Gastroesophageal sphincter (tissue), 3 donors: ENCODE measurements around the gene PCBD2.

ENCODE experiments used
- CTCF ChIP-seq, 4 experiments: fragments of 200-600 bp in 2 of 4; fragments of 450-650 bp in 2 of 4; sonication (generic) in 1 of 4; IDR thresholded peaks; one replicate each; pipeline ENCODE4 v1.5.1; 2017 to 2019; ENCODE audit warnings: antibody characterized with exemption in 4 of 4, mild to moderate bottlenecking in 2 of 4, moderate library complexity in 2 of 4
- POLR2A ChIP-seq, 2 donors: fragments of 450-650 bp; IDR thresholded peaks; one replicate each; pipeline ENCODE4 v1.6.1; 2017; ENCODE audit warnings: antibody characterized with exemption in 2 of 2, mild to moderate bottlenecking in 2 of 2, moderate library complexity in 1 of 2
- POLR2AphosphoS5 ChIP-seq: sonication (generic); formaldehyde crosslinking; IDR thresholded peaks from one replicate; pipeline ENCODE4 v1.6.1; 2017; ENCODE audit warnings: antibody characterized with exemption

DNA sequence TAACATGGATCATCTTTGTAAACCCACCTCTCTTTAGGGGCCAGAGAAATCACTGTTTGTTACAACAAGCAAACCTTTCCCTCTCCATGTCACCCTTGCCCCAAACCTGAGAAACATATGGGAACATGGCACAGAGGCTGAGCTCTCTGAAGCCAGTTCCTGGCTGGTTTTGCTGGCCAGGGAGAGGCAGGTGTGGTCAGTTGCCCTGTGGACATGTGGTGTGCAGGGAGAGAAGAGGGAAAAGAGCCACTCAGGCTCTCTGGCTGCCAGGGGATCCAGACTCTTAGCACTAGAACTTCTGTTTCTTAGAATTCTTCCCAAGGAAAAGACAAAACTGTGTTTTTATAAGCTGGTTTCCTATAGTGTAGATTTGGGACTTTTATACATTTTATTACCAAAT lies 58.2 kb downstream of the PCBD2 start:
- TF ChIP-seq POLR2A (IDR thresholded peaks at IDR 0.05) (no peak), POLR2AphosphoS5 (no peak), CTCF (IDR thresholded peaks at IDR 0.05) (no peak)
